ENCODE results near the gene USP35. TPM values are rescaled to one million over a fixed set of nuclear protein-coding genes. Genes with fewer than 3 reads are reported as not detected.
A peak's percentile ranks its signal among the peaks of the same experiment; 100 is the strongest.

Gene USP35
- total RNA-seq, 6 experiments from 2014 or later, result 5.3 to 10.1 (median 7.9) TPM

DNA sequence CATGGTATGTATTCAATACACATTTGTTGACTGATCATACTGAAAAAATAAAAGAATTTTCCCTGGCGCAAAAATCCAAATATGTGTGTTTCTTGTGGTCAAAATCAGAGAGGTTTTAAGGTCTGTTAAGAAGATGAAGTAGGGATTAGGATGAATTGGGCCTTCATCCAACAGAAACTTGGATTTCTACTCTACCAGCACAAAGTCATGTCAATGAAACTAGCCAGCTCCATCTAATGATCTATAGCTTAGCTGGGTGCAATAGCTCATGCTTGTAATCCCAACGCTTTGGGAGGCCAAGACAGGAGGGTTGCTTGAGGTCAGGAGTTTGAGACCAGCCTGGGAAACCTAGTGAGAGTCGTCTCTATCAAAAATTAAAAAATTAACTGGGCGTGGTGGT is 65.5 kb downstream of the USP35 start:
- intact Hi-C loops (cut with DNase I), result no loop called here
- 97% methylated on average over 3 of the region's 4 CpGs for WGBS (ENCODE audit: insufficient coverage, low coverage, low lambda C conversion rate, missing lambda C conversion rate)
- ATAC-seq (no peak), DNase-seq (no peak)
- Histone ChIP-seq H3K27me3 (no peaks in the 10 kb centered on the region), H3K27ac (no peak overlapping the region), H3K36me3 (peaks cover 0 to 5% (median 0%) of the 10 kb centered on the region in 4 donors), H3K9me3 (no peaks in the 10 kb centered on the region), H3K4me1 (peaks cover 0 to 22% (median 5%) of the 10 kb centered on the region in 4 donors), H3K4me3 (no peak overlapping the region)
- TF ChIP-seq, protein P1, sequence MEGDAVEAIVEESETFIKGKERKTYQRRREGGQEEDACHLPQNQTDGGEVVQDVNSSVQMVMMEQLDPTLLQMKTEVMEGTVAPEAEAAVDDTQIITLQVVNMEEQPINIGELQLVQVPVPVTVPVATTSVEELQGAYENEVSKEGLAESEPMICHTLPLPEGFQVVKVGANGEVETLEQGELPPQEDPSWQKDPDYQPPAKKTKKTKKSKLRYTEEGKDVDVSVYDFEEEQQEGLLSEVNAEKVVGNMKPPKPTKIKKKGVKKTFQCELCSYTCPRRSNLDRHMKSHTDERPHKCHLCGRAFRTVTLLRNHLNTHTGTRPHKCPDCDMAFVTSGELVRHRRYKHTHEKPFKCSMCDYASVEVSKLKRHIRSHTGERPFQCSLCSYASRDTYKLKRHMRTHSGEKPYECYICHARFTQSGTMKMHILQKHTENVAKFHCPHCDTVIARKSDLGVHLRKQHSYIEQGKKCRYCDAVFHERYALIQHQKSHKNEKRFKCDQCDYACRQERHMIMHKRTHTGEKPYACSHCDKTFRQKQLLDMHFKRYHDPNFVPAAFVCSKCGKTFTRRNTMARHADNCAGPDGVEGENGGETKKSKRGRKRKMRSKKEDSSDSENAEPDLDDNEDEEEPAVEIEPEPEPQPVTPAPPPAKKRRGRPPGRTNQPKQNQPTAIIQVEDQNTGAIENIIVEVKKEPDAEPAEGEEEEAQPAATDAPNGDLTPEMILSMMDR (IDR thresholded peaks at IDR 0.05), result no peak
- no peak for TF ChIP-seq POLR2A (IDR thresholded peaks at IDR 0.05)

DNA sequence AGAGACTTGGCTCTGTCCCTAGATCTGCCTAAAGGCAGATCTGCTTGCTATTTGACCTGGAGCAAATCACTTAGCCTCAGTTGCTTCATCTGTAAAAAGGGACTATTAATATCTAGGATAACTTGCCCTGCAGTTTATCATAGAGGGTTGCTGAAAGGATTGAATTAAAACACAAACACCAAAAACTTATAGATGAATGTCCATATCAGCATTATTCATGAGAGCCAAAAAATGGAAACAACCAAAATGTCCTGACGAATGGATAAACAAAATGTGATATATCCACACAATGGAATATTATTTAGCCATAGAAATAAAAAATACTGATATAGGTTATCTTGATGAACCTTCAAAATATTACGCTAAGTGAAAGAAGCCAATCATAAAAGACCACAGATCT is 67.2 kb downstream of the USP35 start:
- no peak overlapping the region for H3K27ac ChIP-seq

DNA sequence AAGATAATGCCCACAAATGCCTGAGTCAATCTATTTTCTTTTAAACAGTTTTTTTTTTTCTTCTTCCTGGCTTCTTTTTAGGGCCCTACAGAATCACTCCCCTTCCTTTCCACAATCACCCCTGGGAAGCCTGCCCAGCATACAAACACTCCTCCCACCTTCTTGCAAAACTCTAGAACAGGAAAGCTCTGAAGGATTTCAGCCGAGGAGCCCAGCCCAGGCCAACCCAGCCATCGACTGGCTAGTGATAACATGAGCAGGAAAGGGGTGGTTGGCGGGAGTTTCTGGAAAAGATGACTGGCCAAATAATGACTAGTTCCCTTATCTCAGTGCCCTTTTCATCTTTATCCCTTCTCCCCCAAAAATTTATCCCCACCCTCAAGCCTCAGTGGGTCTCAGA is 68.2 kb downstream of the USP35 start:
- 6% methylated on average over 3 of the region's 3 CpGs for WGBS (ENCODE audit: insufficient coverage, low coverage, low lambda C conversion rate, missing lambda C conversion rate)
- Histone ChIP-seq H3K36me3 (no peaks in the 10 kb centered on the region), H3K4me3 (no peak overlapping the region), H3K4me1 (peaks cover 0 to 34% (median 8%) of the 10 kb centered on the region in 4 donors), H3K27me3 (no peaks in the 10 kb centered on the region), H3K27ac (peak overlapping the region in 1 of 3 donors; percentile 50), H3K9me3 (no peaks in the 10 kb centered on the region)
- intact Hi-C loops (cut with DNase I), result no loop called here
- DNase-seq, result peak; percentile 78 to 87 (median 82)
- peak; percentile 88 to 94 (median 92) for ATAC-seq
- TF ChIP-seq, protein P1 (IDR thresholded peaks at IDR 0.05), result no peak

More for the DNA sequence above, 67.2 kb downstream of the USP35 start:
- no peaks in the 10 kb centered on the region for H3K27me3 ChIP-seq
- intact Hi-C loops (cut with DNase I), result no loop called here
- TF ChIP-seq, protein P1 (IDR thresholded peaks at IDR 0.05), result no peak
- no peak for TF ChIP-seq POLR2A (IDR thresholded peaks at IDR 0.05)
- no peaks in the 10 kb centered on the region for H3K9me3 ChIP-seq
- H3K36me3 ChIP-seq, result no peaks in the 10 kb centered on the region
- peaks cover 0 to 34% (median 8%) of the 10 kb centered on the region in 4 donors for H3K4me1 ChIP-seq
- DNase-seq (no peak), ATAC-seq (no peak)
- WGBS (ENCODE audit: insufficient coverage, low coverage, low lambda C conversion rate, missing lambda C conversion rate), result 84% methylated on average over 2 of the region's 2 CpGs
- H3K4me3 ChIP-seq, result no peak overlapping the region

DNA sequence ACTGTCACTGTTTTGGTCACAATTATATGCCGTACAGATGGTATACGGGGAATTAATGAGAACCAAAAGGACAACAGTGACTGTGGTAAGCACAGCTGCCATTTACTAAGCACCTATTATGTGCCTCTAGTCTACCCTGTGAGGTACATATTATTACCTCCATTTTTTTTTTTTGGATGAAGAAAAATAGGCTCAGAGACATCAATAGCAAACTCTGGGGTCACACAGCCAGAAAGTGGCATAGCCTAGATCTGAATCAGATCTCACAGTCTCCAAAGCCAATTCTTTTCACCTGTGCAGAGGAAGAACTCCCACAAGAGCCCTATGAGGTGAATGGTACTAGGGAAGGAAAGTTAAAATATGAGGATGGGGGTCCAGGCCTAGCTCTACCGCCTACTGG is 68.9 kb downstream of the USP35 start:
- Histone ChIP-seq H3K27me3 (no peaks in the 10 kb centered on the region), H3K4me1 (peaks cover 0 to 34% (median 8%) of the 10 kb centered on the region in 4 donors), H3K36me3 (no peaks in the 10 kb centered on the region), H3K9me3 (no peaks in the 10 kb centered on the region), H3K4me3 (no peak overlapping the region), H3K27ac (peak overlapping the region in 1 of 3 donors; percentile 50)
- no peak for TF ChIP-seq POLR2A (IDR thresholded peaks at IDR 0.05)
- TF ChIP-seq, protein P1 (IDR thresholded peaks at IDR 0.05), result no peak
- intact Hi-C loops (cut with DNase I), result no loop called here
- 87% methylated on average over 3 of the region's 3 CpGs for WGBS (ENCODE audit: insufficient coverage, low coverage, low lambda C conversion rate, missing lambda C conversion rate)
- no peak for ATAC-seq
- DNase-seq, result no peak
